OCI-LY3 (cell line): ENCODE data around the gene AXIN2.

Experiments used
- H2AFZ ChIP-seq: fragments of 200-600, 300-600 bp; shearing (Covaris generic); 2 replicates; pipeline ENCODE4 v1.6.0; 2014; ENCODE audit warnings: antibody characterized with exemption, low read depth, low read length
- H3K27ac ChIP-seq: fragments of 200-600, 300-600 bp; sonication (generic); 2 replicates; pipeline ENCODE4 v1.5.1; 2014; ENCODE audit warnings: mild to moderate bottlenecking, low read length, moderate library complexity, mixed read lengths
- H3K27me3 ChIP-seq: fragments of 200-600, 300-600 bp; sonication (generic); 2 replicates; pipeline ENCODE4 v1.6.1; 2014; ENCODE audit warnings: low read depth, low read length, mixed read lengths
- H3K36me3 ChIP-seq: fragments of 200-600, 300-600 bp; sonication (generic); replicated peaks from 2 replicates; pipeline ENCODE3; 2014; ENCODE audit warnings: low read depth, low read length, mixed read lengths
- H3K4me1 ChIP-seq: fragments of 300-600, 200-600 bp; sonication (generic); 2 replicates; pipeline ENCODE4 v1.6.1; 2014; ENCODE audit warnings: low read length, mixed read lengths
- H3K4me2 ChIP-seq: fragments of 200-600, 300-600 bp; sonication (generic); 2 replicates; pipeline ENCODE4 v1.6.1; 2014; ENCODE audit warnings: low read length, mixed read lengths
- H3K4me3 ChIP-seq: fragments of 300-600, 200-600 bp; sonication (generic); 2 replicates; pipeline ENCODE4 v1.5.1; 2014; ENCODE audit warnings: antibody characterized with exemption, mild to moderate bottlenecking, low read length, moderate library complexity
- H3K79me2 ChIP-seq: fragments of 300-600, 200-600 bp; shearing (Covaris generic); 2 replicates; pipeline ENCODE4 v1.6.1; 2014; ENCODE audit warnings: mild to moderate bottlenecking, low read length, mixed read lengths
- H3K9ac ChIP-seq: fragments of 300-600, 200-600 bp; shearing (Covaris generic); 2 replicates; pipeline ENCODE4 v1.6.0; 2014; ENCODE audit warnings: mild to moderate bottlenecking, low read length, moderate library complexity
- H3K9me3 ChIP-seq: fragments of 200-600, 300-600 bp; shearing (Covaris generic); 2 replicates; pipeline ENCODE4 v1.6.1; 2014; ENCODE audit warnings: low read length, mixed read lengths; ENCODE audit not compliant: insufficient read depth
- H4K20me1 ChIP-seq: fragments of 200-600, 300-600 bp; sonication (generic); 2 replicates; pipeline ENCODE4 v1.6.1; 2016; ENCODE audit warnings: low read length, mixed read lengths; ENCODE audit not compliant: insufficient read depth
- CTCF ChIP-seq: fragments of 200-600, 300-600 bp; sonication (generic); IDR thresholded peaks from 2 replicates; pipeline ENCODE4 v1.5.1; 2014; ENCODE audit warnings: antibody characterized with exemption, low read length, low read depth
- EZH2phosphoT487 ChIP-seq: fragments of 200-600 bp; shearing (Covaris generic); IDR thresholded peaks from 2 replicates; pipeline ENCODE4 v1.6.1; 2018; ENCODE audit warnings: antibody characterized with exemption, mixed run types, low read depth

AXIN2 gene

GRCh38 chr17:65573282-65573602 is 11.8 kb upstream of the AXIN2 start:
- no peak overlapping the region for H3K9ac ChIP-seq
- no peak overlapping the region for H3K27ac ChIP-seq
- peaks cover 6% of the 10 kb centered on the region; the same call in 1 of the 2 replicates for H3K27me3 ChIP-seq
- H3K4me3 ChIP-seq: no peak overlapping the region
- no peak overlapping the region for H2AFZ ChIP-seq
- no peaks in the 10 kb centered on the region for H3K79me2 ChIP-seq
- H3K4me1 ChIP-seq: peaks cover 15% of the 10 kb centered on the region
- H4K20me1 ChIP-seq: no peaks in the 10 kb centered on the region
- H3K4me2 ChIP-seq: no peak overlapping the region
- TF ChIP-seq EZH2phosphoT487 (no peak), CTCF (no peak)
- H3K9me3 ChIP-seq: no peaks in the 10 kb centered on the region
- H3K36me3 ChIP-seq: no peaks in the 10 kb centered on the region

DNA sequence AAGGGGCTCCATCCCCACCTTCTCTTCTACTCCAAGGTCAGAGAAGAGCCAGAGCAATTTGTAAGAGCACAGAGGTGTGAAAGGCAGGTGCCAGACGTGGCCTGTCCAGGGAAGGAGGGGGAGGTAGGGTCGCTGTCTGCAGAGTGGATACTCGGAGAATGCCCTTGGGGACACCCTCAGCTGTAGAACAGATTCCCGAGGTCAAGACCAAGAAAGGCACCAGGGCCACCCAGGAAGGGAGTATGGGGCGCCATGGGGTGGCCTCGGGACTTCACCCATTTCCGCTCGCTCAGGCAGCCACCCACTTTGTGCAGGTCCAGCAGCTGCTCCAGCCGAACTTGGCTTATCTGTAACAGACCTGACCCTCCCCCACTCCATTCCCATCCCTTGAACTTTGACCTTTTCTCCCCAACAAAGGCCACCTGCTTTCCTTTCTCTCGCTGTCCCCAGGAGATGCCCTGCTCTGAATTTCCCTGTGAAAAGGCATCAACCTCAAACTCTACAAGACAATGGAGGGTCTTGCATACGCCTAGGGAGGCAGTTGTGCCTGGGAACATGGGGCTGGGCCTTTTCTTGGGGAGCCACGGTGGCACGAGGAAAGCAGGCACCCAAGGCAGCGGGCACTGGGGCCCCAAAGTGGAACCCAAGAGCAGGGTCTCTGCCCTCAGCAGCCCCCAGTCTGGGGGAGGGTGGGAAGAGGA is 11.3 kb upstream of the AXIN2 start:
- Histone ChIP-seq H4K20me1 (no peaks in the 10 kb centered on the region), H3K36me3 (no peaks in the 10 kb centered on the region), H3K4me1 (peaks cover 20% of the 10 kb centered on the region), H3K4me2 (no peak overlapping the region), H3K27me3 (peaks cover 6% of the 10 kb centered on the region; the same call in 1 of the 2 replicates), H3K4me3 (no peak overlapping the region), H3K79me2 (no peaks in the 10 kb centered on the region), H3K9ac (no peak overlapping the region), H2AFZ (no peak overlapping the region), H3K9me3 (no peaks in the 10 kb centered on the region), H3K27ac (no peak overlapping the region)
- TF ChIP-seq CTCF (no peak), EZH2phosphoT487 (no peak)

DNA sequence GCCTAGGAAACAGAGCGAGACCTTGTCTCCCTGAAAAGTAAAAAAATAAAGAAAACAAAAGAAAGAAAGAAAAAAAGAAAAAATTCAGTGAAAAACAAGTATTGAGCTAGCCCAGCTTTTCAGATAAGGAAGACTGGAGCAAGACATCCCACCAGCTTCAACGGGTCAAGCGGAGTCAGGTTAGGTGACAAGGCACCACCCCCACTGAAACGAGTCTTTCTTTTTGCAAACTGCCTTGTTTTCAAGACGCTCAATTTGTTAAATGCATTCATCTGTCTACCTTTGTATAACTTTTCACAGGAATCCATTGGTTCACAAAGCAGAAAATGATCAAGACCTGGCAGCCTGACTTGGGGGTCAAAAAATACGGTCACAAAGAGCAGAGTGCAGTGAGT is 10.7 kb upstream of the AXIN2 start:
- Histone ChIP-seq H2AFZ (no peak overlapping the region), H3K79me2 (no peaks in the 10 kb centered on the region), H3K27me3 (peaks cover 6% of the 10 kb centered on the region; the same call in 1 of the 2 replicates), H3K36me3 (no peaks in the 10 kb centered on the region), H3K9ac (no peak overlapping the region), H3K4me2 (no peak overlapping the region), H3K9me3 (no peaks in the 10 kb centered on the region), H3K27ac (no peak overlapping the region), H4K20me1 (no peaks in the 10 kb centered on the region), H3K4me3 (no peak overlapping the region), H3K4me1 (peaks cover 23% of the 10 kb centered on the region)
- TF ChIP-seq CTCF (no peak), EZH2phosphoT487 (no peak)

DNA sequence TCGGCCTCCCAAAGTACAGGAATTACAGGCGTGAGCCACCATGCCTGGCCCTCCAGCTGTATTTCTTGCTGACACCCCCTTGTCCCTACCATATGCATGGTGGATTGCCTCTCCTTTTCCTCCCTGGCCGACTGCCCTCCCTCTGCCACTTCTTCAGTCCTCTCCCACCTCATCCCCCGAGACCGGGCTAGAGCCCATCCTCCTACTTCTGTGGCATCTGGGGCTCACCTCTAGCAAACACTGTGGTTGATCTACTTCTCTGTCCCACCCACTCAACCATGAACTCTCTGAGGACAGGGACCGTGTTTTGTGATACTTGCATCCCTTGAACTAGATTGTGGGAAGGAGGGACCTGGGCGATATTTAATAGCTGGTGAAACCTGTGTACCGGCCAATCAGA is 7.5 kb upstream of the AXIN2 start:
- TF ChIP-seq EZH2phosphoT487: no peak
- Histone ChIP-seq H4K20me1 (no peaks in the 10 kb centered on the region), H2AFZ (no peak overlapping the region), H3K27ac (peak overlapping the region; percentile 82; the same call in 1 of the 2 replicates), H3K4me2 (peak overlapping the region; percentile 71), H3K4me3 (peak overlapping the region; percentile 35), H3K79me2 (no peaks in the 10 kb centered on the region), H3K9ac (no peak overlapping the region; the same call in 1 of the 2 replicates), H3K4me1 (peaks cover 42% of the 10 kb centered on the region), H3K9me3 (no peaks in the 10 kb centered on the region), H3K27me3 (peaks cover 6% of the 10 kb centered on the region; the same call in 1 of the 2 replicates), H3K36me3 (no peaks in the 10 kb centered on the region)
